Neural progenitor cell (in vitro differentiated cells): Measurements from ENCODE around the gene DCLK2.

Experiments
- EZH2 ChIP-seq: fragments of 200-600 bp; sonication (generic); IDR thresholded peaks from 2 replicates; pipeline ENCODE4 v1.6.1; 2017; ENCODE audit warnings: antibody characterized with exemption, mild to moderate bottlenecking, moderate library complexity
- TF ChIP-seq, protein P1 (sequence below): fragments of 200-600 bp; sonication (generic); IDR thresholded peaks from 2 replicates; pipeline ENCODE4 v1.5.1; 2017; ENCODE audit warnings: antibody characterized with exemption, mild to moderate bottlenecking

DNA sequence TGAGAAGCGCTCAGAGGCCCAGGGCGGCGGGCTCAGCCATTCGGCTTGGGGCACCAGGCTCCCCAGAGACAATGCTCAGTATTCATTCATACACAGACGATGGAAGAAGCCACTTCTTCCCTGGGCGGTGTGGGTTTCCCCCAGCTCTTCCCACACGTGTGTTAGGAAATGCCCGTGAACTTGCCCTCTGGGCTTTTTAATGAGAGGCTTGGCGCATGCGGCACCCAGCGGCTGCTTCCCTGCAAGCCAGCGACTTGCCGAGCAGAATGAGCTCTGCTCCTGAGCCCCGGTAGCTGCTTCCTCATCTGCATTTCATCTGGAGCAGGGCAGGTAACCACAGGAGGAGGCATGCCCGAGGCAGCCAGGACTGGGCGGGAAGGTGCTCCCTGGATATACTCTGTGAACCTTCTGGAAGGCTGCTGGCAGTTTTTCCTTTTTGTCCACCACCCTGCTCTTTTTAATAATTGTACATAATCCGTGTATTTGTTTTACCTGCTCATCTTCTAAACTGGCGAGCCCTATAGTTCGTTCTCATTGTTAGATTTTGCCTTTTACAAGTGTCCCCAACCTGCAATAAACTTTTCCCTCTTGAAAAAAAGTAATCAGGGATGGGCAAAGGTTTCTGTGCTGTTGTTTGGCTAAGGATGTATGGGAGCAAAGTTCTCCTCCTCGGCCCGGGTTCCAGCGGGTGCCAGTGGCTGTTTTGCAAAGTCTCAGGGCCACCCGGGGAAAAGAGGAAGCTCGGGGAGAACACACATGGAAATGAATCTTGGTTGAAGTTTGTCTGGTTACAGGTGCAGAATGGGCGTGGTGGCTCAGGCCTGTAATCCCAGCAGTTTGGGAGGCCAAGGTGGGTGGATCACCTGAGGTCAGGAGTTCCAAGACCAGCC is 178.8 kb downstream of the DCLK2 start:
- TF ChIP-seq EZH2 = no peak
- TF ChIP-seq, protein P1, sequence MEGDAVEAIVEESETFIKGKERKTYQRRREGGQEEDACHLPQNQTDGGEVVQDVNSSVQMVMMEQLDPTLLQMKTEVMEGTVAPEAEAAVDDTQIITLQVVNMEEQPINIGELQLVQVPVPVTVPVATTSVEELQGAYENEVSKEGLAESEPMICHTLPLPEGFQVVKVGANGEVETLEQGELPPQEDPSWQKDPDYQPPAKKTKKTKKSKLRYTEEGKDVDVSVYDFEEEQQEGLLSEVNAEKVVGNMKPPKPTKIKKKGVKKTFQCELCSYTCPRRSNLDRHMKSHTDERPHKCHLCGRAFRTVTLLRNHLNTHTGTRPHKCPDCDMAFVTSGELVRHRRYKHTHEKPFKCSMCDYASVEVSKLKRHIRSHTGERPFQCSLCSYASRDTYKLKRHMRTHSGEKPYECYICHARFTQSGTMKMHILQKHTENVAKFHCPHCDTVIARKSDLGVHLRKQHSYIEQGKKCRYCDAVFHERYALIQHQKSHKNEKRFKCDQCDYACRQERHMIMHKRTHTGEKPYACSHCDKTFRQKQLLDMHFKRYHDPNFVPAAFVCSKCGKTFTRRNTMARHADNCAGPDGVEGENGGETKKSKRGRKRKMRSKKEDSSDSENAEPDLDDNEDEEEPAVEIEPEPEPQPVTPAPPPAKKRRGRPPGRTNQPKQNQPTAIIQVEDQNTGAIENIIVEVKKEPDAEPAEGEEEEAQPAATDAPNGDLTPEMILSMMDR = no peak
